ENCODE data around the gene KLF3.
A peak's percentile ranks its signal among the peaks of the same experiment; 100 is the strongest.
"Not testable (repeated sequence)": the region's sequence is repeated elsewhere in the genome, so short reads cannot be mapped to it uniquely, and the experiment has no call there.

The KLF3 gene

DNA sequence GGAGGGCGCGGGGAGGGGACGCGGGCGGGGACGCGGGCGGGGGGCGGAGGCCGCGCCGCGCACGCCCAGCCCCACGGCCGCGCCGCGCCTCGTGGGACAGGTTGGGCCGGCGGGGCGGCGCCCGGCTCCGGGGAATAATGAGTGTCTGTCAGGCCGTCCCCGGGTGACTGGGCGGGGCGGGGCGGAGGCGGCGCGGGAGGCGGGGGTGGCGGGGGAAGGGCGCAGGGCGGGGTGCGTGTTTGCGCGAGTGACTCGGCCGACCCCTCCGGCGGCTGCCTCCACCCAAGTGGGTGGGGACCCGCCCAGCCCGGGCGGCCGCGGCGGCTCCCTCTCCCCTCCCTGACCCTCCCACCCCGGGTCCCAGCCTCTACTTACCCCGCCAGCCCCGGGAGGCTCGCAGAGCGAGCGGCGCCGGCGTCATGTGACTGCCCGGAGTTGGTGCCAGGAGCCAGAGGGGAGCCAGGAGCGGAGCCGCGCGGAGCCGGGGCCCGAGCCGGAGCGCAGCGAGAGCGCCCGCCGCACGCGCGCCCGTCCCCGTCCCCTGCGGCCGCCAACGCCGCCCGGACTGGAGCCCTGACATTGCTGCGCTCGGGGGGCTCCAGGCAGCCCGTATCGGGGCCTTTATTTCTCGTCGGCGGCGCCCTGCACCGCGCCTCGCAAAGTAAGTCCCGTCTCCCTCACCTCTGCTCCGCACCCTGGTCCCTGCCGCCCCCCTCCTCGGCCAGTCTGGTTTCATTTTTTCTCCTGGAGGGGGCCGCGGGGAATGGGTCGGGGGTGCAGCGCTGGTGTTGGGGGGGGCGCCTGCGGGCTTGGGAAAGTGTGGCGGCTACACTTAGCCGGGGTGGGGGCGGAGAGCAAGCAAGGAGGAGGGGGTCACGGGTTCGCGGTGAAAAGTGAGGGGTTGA is at the start of gene KLF3:
KLF3 (plus strand) TSS at position 399 of the 905 bp plus-strand sequence. CDS start 16,427 bp downstream, outside the sequence.
- DNase-seq (ENCODE audit: low read depth), result peak; percentile 31

DNA sequence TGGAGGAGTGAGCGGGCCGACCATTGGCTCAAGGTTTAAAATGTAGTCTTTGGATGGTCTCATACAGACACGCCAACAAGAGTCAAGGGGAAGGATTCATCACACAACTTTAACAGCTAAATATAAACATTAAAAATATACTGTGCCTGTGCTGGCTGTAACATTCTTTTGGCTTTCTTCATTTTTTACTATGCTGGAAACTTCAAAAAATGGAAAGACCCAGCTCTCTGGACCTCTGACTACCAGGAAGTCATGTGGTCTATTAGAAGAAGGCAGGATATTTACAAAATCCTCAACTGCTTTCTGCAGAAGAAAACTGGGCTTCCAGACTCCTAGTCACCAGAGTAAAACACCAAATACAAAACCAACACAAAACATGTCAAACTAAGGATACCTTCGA is 49.8 kb upstream of the KLF3 start:
- DNase-seq (ENCODE audit: low read depth), result no peak

DNA sequence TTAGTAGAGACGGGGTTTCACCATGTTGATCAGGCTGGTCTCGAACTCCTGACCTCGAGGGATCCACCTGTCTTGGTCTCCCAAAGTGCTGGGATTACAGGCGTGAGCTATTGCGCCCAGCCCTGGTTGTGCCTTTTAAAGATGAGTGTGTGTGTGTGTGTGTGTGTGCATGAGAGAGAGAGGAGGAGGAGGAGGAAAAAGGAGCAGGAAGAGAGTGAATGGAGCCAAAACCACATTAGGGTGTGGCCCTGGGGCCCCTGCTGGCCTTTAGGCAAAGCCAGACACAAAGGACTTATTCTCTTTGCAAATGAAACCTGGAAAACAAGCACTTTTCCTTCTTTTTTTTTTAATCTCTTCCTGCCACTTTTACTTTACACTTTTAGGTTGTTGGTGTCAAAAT is 48.2 kb upstream of the KLF3 start:
- no peak for DNase-seq (ENCODE audit: low read depth)

DNA sequence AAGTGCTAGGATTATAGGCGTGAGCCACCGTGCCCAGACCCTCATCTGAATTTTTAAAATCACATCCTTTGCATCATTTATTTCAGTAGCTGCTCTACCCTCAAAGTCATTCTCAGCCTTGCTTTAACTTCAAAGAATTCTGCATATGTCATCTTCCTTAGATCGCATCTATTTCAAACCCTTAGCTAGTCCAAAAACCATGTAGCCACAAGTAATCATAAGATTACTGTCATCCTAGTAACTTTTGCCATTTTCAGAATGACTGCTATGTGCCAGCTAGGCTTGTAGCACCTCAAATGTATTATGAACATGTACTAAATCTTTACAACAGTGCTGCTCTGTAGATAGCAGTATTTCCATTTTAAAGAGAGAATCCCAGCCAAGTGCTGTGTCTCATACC is 45.5 kb upstream of the KLF3 start:
- no peak for DNase-seq (ENCODE audit: low read depth)

DNA sequence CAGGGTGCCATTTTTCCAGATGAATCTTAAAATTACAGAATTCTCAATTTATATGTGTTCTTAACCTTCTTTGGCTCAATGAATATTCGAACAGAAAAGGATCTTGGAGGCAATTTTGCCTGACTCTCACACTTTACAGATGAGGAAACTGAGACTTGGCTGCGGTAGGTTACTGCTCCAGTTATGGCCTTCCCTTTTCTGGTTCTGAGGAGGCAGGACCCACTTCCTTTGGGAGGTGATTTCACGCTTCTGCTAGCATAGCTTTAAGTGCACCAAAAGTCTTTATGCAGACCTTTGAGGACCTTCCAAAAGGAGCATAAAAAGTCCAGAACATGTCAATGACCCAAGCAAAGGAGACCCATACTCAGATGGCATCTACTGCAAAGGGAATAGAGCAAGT is 44.7 kb upstream of the KLF3 start:
- DNase-seq (ENCODE audit: low read depth), result no peak

DNA sequence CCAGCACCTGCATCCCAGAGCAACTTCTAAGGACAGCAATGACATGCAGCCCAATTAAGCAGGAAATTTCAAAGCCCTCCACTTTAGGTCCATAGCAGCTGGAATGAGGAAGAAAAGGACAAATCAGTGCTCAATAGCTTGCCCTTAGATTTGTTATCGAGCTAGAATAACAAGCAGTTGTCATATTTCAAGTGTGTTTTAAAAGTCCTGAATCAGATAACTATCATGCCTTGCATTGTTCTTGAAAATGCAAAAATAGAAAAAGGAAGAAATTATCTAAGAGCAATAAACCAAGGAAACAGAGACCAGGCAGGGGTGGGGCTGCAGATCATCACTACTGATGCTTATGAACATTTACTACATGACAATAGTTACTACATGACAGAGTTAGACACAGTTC is 43.9 kb upstream of the KLF3 start:
- DNase-seq (ENCODE audit: low read depth), result no peak

DNA sequence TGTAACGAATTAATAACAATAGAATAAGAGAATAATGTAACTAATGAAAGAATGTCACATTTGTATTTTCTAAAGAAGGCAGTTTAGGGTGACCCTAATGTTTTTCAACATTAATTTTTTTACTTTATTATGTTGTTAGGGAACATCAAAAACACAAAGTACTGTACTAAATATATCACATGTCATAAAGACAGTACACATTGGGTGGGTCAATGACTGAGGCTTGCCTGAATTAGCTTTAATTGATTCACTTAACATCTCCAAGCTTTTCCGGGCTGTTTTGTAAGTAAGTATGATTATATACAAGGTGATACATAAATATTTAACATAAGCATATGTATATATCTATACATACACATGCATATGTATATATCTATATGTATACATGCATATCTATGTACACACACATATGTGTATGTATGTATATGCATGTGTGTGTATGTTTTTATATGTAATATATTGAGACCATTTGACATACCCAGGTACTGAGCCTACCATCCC is 43.4 kb upstream of the KLF3 start:
- no peak for DNase-seq (ENCODE audit: low read depth)

DNA sequence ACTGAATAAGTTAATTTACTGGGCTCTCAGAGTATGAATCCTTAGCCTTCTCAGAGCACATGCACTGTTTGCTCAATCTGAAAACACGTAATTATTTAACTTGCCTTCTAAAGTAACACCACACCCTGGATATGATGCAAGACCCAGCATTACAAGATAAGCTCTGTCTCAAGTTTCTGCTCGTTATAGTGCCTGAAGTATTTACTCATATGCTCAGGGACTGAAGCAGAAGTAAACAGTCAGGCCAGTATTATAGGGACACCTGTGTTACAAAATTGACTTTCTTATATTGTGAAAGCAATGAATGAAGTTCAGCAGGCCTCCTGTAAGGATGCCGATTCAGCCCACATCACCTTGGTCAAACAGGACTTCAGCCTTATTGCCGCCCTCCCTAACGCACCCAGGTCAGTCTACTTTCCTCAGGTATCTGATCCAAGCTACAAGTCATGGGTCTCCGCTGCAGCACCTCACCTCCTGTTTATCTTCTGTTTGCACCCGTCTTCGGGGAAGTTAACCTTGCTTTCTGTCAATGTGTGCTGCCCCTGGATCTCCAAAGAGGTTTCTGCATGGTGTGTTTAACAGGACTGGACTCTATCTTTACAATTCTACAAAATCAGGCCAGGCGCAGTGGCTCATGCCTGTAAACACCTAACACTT is 42.8 kb upstream of the KLF3 start:
- DNase-seq (ENCODE audit: low read depth), result peak; percentile 35

DNA sequence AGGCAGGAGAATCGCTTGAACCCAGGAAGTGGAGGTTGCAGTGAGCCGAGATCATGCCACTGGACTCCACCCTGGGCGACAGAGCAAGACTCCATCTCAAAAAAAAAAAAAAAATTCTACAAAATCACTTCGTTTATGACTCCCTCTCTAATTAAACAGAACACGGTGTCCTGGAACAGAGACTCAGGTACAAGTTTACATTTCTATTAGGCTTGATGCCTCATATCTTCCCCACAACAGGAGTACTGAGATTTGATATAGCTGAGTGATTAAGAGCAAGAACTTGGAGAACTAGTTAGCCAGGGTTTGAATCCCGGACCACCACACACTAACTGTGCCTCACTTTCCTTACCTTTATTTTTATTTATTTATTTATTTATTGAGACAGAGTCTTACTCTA is 42.2 kb upstream of the KLF3 start:
- DNase-seq (ENCODE audit: low read depth), result no peak

DNA sequence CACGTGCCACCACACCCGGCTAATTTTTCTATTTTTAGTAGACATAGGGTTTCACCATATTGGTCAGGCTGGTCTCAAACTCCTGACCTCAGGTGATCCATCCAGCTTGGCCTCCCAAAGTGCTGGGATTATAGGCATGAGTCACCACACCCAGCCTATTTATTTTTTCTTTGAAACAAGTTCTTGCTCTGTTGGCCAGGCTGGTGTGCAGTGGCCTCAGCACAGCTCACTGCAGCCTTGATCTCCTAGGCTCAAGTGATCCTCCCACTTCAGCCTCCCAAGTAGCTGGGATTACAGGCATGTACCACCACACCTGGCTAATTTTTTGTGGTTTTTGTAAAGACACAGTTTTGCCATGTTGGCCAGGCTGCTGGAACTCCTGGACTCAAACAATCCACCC is 41.7 kb upstream of the KLF3 start:
- not testable (repeated sequence) for DNase-seq (ENCODE audit: low read depth)

DNA sequence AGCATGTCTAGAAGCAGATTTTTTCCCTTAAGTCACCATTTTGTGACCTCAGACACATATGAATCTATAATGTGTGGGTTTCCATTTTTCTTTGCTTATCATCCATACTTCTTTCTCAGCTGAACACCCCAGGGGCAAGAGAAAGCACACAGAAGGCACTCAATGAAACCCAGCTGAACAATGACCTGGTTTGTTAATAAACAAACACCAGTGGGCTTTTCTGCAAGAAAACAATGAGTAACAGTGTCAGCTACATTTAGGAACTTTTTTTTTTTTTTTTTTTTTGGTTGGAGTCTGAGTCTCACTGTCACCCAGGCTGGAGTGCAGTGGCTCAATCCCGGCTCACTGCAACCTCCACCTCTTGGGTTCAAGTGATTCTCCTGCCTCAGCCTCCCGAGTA is 40.7 kb upstream of the KLF3 start:
- no peak for DNase-seq (ENCODE audit: low read depth)

DNA sequence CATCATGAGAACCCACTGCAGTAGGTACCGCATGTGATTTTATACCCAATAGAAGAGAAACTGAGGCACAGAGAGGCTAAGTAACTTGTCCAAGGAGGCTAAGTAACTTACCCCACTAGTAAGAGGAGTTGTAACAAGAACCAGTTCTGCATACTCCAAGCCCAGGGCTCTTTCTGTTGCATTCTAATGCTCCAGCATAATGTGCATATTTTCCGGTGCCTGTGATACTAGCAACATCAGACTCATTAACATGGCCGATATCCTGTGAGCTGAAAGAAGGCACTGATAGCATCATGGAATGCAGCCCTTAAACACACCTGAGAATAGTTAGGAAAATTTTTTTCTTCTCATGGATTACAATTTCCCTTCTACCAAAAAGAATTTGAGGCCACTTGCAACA is 39.7 kb upstream of the KLF3 start:
- DNase-seq (ENCODE audit: low read depth), result no peak

DNA sequence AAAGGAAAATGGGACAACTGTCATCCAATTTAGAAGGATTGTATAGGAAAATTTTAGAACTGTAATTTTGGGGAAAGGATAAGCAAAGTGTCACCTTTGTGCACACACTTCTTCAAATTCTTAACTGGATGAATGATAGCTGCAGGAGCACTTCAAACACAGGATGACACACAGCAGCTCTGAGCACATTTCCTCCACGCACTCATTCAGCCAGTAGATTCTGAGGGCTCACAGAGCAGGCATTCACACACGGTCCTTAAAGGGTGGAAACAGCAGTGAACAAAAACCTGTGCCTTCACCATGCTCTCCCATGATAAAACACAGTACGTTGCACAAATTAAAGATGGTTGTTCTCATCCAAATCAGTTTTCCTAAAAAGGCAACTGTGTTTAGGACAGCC is 38.5 kb upstream of the KLF3 start:
- DNase-seq (ENCODE audit: low read depth), result no peak

DNA sequence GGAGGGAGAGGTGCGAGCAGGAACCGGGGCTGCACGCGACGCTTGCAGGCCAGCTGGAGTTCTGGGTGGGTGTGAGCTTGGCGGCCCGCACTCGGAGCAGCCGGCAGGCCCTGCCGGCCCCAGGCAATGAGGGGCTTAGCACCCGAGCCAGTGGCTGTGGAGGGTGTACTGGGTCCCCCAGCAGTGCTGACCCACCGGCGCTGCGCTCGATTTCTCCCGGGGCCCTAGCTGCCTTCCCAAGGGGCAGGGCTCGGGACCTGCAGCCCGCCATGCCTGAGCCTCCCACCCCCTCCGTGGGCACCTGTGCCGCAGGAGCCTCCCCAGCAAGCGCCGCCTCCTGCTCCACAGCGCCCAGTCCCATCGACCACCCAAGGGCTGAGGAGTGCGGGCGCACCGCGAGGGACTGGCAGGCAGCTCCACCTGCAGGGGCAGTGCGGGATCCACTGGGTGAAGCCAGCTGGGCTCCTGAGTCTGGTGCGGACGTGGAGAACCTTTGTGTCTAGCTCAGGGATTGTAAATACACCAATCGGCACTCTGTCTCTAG is 37.0 kb upstream of the KLF3 start:
- DNase-seq (ENCODE audit: low read depth), result not testable (repeated sequence)

DNA sequence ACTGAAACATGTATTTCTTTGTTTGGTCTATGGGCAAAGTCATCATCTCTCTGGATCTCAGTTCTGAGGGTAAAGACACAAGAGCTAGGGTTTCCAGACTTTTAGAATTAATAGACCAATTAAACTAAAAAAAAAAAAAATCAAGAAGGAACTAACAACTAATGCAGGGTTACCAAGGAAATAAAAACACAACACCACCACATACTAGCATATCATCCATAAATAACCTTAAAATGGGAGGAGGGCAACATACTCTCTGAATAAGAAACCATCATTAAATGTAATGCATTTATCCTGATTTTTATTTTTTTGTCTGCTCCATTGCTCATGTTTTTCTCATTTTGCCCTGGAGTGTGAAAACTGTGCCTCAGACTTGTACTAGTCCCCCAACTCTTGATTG is 33.5 kb upstream of the KLF3 start:
- no peak for DNase-seq (ENCODE audit: low read depth)

DNA sequence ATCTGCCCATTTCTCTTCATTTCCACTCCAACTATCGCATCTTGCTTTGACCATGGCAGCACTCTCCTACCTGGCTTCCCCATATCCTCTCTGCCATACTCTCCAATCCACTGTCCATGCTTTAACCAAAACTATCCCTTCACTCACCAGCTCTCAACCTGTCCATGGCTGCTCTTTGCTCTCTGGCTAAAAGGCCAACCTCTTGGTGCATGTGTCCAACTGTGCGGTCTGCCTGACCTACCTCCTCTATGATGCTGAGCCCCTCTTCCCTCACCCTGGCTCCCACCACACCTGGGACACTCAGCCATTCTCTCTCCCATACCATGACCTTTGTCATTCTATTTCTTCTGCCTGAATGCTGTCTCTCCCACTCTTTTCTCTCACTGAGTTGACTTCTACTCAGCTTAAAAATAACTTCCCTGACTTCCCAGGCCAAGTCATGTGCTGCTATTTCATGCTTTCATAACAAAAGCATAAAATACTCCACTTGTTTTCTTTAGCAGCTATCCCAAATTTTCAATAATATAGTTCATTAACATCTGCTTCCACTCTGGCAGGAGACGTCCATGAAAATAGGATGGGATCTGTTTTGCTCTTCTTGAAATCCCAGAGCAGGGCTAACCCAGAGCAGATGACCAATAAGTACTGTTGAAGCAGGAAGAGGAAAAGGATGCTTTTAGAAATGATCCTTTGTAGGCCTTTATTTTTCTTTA is 29.8 kb upstream of the KLF3 start:
- no peak for DNase-seq (ENCODE audit: low read depth)

DNA sequence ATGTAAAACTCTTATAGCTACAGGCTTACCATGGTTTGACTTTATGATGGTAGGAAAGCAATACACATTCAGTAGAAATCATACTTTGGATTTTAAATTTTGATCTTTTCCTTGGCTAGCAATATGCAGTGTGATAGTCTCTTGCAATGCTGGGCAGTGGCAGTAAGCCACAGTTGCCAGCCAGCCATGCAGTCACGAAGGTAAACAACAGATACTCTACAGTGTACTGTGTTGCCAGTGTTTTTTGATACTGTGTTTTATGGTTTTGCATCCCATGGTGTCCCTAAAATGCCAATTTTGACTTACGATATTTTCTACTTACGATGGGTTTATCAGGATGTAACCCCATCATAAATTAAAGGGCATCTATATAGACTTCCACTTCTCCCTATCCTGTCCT is 24.8 kb upstream of the KLF3 start:
- DNase-seq (ENCODE audit: low read depth), result no peak

DNA sequence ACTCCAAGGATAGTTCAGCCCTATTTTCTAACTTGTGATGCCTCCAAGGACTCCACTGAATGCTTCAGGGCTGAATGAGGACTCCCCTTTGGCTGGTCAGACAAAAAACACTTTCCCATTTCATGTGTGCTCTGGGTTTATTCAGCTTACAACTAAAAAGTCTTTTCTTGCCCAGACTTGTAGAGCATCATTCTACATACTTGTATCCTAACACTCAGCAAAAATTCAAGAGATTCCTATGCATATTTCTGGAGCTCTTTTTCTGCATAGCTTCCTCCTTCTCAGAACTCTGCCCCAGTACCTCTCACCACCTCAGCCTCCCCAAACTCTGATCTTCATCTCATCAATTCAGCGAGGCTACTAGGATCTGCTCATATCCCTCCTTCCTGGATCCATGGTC is 22.2 kb upstream of the KLF3 start:
- DNase-seq (ENCODE audit: low read depth), result no peak

DNA sequence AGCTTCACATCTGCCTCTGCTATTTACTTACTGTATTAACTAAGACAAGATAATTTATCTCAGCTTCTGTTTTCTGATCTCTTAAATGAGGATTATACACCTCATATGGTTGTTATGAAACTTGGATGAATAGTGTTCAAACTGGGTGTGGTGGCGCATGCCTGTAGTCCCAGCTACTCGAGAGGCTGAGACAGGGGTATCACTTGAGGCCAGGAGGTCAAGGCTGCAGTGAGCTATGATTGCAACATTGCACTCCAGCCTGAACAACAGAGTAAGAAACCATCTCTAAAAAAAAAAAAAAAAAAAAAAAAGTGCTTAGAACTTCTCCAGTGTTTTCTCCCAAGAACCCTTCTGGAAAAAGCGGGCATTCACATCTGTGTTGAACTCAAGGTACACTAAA is 19.8 kb upstream of the KLF3 start:
- DNase-seq (ENCODE audit: low read depth), result no peak

DNA sequence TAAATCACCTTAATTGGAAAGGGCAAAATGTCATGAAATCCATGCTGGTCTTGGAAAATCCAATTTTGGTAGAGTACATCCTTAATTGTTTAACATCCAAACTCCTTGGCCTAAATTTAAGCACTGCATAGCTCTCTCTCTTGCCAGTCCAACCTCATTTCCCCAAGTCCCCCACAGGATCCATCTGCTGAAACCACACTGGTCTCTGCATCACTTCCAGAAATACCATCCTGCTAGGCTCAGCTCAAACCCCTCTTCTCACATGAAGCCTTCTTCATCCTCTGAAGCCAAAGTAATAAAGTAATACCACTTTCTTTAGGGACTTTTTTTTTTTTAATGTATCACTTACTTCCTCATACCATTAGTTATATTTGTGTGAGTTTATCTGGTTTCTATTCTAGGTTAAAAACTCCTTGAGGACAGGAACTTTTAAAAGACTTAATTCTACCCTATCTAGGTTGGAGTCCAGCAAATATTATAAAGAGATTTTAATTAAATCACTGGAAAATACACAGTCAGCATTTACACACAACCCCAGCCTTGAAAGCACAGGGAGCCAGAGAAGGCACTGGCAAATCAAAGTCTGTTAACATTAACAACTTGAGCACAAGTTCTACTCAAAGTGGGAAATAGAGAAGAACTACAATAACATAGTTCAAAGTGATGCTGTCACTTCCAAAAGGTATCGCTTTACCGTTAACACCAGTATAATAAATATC is 16.7 kb upstream of the KLF3 start:
- DNase-seq (ENCODE audit: low read depth), result no peak

DNA sequence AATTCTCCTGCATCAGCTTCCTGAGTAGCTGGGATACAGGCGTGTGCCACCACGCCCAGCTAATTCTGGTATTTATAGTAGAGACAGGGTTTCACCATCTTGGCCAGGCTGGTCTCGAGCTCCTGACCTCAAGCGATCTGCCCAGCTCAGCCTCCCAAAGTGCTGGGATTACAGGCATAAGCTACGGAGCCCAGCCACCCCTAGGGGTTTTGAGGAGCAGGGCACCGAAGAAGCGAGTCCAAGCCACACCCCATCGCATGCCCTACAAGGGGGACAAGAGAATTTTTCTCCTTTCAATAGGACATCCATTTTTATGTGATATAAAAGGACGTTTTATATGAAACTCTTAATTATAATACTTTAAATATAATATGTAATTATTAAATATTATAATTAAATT is 13.9 kb upstream of the KLF3 start:
- no peak for DNase-seq (ENCODE audit: low read depth)

DNA sequence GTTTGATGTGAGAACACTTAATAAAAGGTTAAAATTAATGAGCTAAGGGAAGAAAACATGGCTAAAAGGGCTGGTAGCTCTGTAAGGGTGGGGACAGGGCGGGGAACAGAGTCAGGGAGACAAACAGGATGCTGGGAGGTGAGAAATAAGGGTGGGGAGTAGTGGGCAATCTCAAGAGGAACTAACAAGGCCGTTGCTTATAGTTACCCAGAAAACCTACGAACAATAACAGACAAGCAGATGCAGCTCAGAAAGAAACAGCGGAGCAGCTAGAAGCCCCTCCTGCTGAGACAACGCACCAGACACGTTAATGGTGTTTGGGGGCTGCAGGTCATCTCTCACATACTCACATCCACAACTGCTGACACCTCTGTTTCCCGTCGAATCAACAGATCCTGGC is 9.7 kb upstream of the KLF3 start:
- no peak for DNase-seq (ENCODE audit: low read depth)
